Effector CD4-positive, alpha-beta T cell (primary cell): Measurements from ENCODE around the gene TSR1.
"Not testable (repeated sequence)": the region's sequence is repeated elsewhere in the genome, so short reads cannot be mapped to it uniquely, and the experiment has no call there.

ENCODE experiments used
- DNase-seq: peaks from one replicate; pipeline ENCODE4 v3.0.0-alpha.2; 2020

Gene TSR1

GRCh38 chr17:2335726-2336214 lies 487 bp downstream of the TSR1 start:
- no peak for DNase-seq

- DNase-seq, result no peak
Observed at GRCh38 chr17:2331303-2331702, 5.0 kb downstream of the TSR1 start.

- no peak for DNase-seq
Observed at GRCh38 chr17:2323629-2324314, 12.5 kb downstream of the TSR1 start.

GRCh38 chr17:2321399-2321798 lies 14.9 kb downstream of the TSR1 start:
- DNase-seq, result no peak

- DNase-seq, result no peak
Observed at GRCh38 chr17:2319051-2319450, 17.2 kb downstream of the TSR1 start.

GRCh38 chr17:2317796-2318195 lies 18.5 kb downstream of the TSR1 start:
- no peak for DNase-seq

GRCh38 chr17:2316916-2317205 lies 19.4 kb downstream of the TSR1 start:
- not testable (repeated sequence) for DNase-seq

GRCh38 chr17:2312736-2313135 lies 23.5 kb downstream of the TSR1 start:
- no peak for DNase-seq

- no peak for DNase-seq
Observed at GRCh38 chr17:2309338-2310154, 26.7 kb downstream of the TSR1 start.

GRCh38 chr17:2304931-2305330 lies 31.3 kb downstream of the TSR1 start:
- no peak for DNase-seq

- DNase-seq, result peak; percentile 93
Observed at GRCh38 chr17:2303204-2304188, 32.8 kb downstream of the TSR1 start, which contains the start of the genes SMG6 and SRR. Gene SMG6, minus strand, starts transcription at chr17:2303785. Its CDS starts 65 bp downstream, at chr17:2303720. Gene SRR, plus strand, starts transcription at chr17:2303950. Its CDS starts 11,611 bp downstream, at chr17:2315561.

- DNase-seq, result no peak
Observed at GRCh38 chr17:2302778-2303203, 33.5 kb downstream of the TSR1 start.

GRCh38 chr17:2299756-2300155 lies 36.5 kb downstream of the TSR1 start:
- no peak for DNase-seq

- DNase-seq, result no peak
Observed at GRCh38 chr17:2299136-2299535, 37.1 kb downstream of the TSR1 start.

GRCh38 chr17:2297023-2297422 lies 39.2 kb downstream of the TSR1 start:
- no peak for DNase-seq

- no peak for DNase-seq
Observed at GRCh38 chr17:2295575-2295974, 40.7 kb downstream of the TSR1 start.

GRCh38 chr17:2292100-2292499 lies 44.2 kb downstream of the TSR1 start:
- no peak for DNase-seq

- no peak for DNase-seq
Observed at GRCh38 chr17:2289878-2290478, 46.3 kb downstream of the TSR1 start.

GRCh38 chr17:2283302-2283701 lies 53.0 kb downstream of the TSR1 start:
- no peak for DNase-seq

- no peak for DNase-seq
Observed at GRCh38 chr17:2282297-2282873, 53.9 kb downstream of the TSR1 start.

GRCh38 chr17:2279707-2280106 lies 56.5 kb downstream of the TSR1 start:
- no peak for DNase-seq
